ENCODE measurements around the gene SHOX.
"Not testable (repeated sequence)": the region's sequence is repeated elsewhere in the genome, so short reads cannot be mapped to it uniquely, and the experiment has no call there.

Gene SHOX

GRCh38 chrX:621705-622503 lies 8.7 kb upstream of the SHOX start:
- FAIRE-seq (no peak), DNase-seq (ENCODE audit: low spot score) (no peak)

- FAIRE-seq; DNase-seq (ENCODE audit: low spot score): not testable (repeated sequence)
Measured at GRCh38 chrX:622802-623201, 7.8 kb upstream of the SHOX start.

GRCh38 chrX:623268-623598 lies 7.4 kb upstream of the SHOX start:
- DNase-seq (ENCODE audit: low spot score) (no peak), FAIRE-seq (no peak)

GRCh38 chrX:623599-624315 lies 6.8 kb upstream of the SHOX start:
- FAIRE-seq (no peak), DNase-seq (ENCODE audit: low spot score) (no peak)

- no peak for FAIRE-seq
- no peak for DNase-seq (ENCODE audit: low spot score)
Measured at GRCh38 chrX:625137-625691, 5.4 kb upstream of the SHOX start.

GRCh38 chrX:626047-626446 lies 4.5 kb upstream of the SHOX start:
- not testable (repeated sequence) for FAIRE-seq; DNase-seq (ENCODE audit: low spot score)

GRCh38 chrX:626745-627509 lies 3.7 kb upstream of the SHOX start:
- no peak for DNase-seq (ENCODE audit: low spot score)
- no peak for FAIRE-seq

- FAIRE-seq (no peak), DNase-seq (ENCODE audit: low spot score) (no peak)
Measured at GRCh38 chrX:627510-627981, 3.0 kb upstream of the SHOX start.

GRCh38 chrX:627995-628394 lies 2.6 kb upstream of the SHOX start:
- DNase-seq (ENCODE audit: low spot score) (no peak), FAIRE-seq (no peak)

GRCh38 chrX:629230-630006 lies 1.2 kb upstream of the SHOX start:
- DNase-seq (ENCODE audit: low spot score) (no peak), FAIRE-seq (no peak)

- DNase-seq (ENCODE audit: low spot score), result no peak
- FAIRE-seq, result no peak
Measured at GRCh38 chrX:630007-630611, 482 bp upstream of the SHOX start.

GRCh38 chrX:631802-632365 lies 1.3 kb downstream of the SHOX start:
- DNase-seq (ENCODE audit: low spot score) (no peak), FAIRE-seq (no peak)

GRCh38 chrX:632366-633042 lies 1.9 kb downstream of the SHOX start:
- DNase-seq (ENCODE audit: low spot score), result no peak
- FAIRE-seq, result no peak

- no peak for FAIRE-seq
Measured at GRCh38 chrX:633043-633984, 2.7 kb downstream of the SHOX start.

GRCh38 chrX:633985-634958 lies 3.7 kb downstream of the SHOX start:
- FAIRE-seq, result no peak
- DNase-seq (ENCODE audit: low spot score), result no peak

More at GRCh38 chrX:633043-633984, 2.7 kb downstream of the SHOX start:
- no peak for DNase-seq (ENCODE audit: low spot score)

GRCh38 chrX:635428-636090 lies 5.0 kb downstream of the SHOX start:
- no peak for DNase-seq (ENCODE audit: low spot score)
- no peak for FAIRE-seq

Data from RCC 7860 (cell line).